ENCODE results near the gene PPP2R5C. TPM values are rescaled to one million over a fixed set of nuclear protein-coding genes. Genes with fewer than 3 reads are reported as not detected.

PPP2R5C gene
- total RNA-seq, 1 experiment from 2014 or later, result 89.9 TPM

GRCh38 chr14:101790232-101790631, 28.7 kb downstream of the PPP2R5C start:
- Mint-ChIP-seq H3K4me3 (no peak overlapping the region), H3K4me1 (no peaks in the 10 kb centered on the region), H3K27ac (no peak overlapping the region), H3K36me3 (no peaks in the 10 kb centered on the region), H3K27me3 (ENCODE audit: low read depth) (no peaks in the 10 kb centered on the region; the same call in 1 of the 2 replicates), H3K9me3 (no peaks in the 10 kb centered on the region)
- CTCF ChIA-PET, result interaction anchor here (1.9 kb wide), 1 partner anchor 19 kb away, joined by 6 read pairs; no protein-coding TSS in a partner anchor
- DNase-seq (ENCODE audit: low spot score) (no peak), ATAC-seq (no peak)
- POLR2A ChIA-PET, result interaction anchor here (0.5 kb wide), 1 partner anchor 168 kb away, joined by 5 read pairs; no protein-coding TSS in a partner anchor
- no peak for TF ChIP-seq SMAD4 (CRISPR knock-in tag; IDR thresholded peaks at IDR 0.05)
- TF ChIP-seq, protein P1, sequence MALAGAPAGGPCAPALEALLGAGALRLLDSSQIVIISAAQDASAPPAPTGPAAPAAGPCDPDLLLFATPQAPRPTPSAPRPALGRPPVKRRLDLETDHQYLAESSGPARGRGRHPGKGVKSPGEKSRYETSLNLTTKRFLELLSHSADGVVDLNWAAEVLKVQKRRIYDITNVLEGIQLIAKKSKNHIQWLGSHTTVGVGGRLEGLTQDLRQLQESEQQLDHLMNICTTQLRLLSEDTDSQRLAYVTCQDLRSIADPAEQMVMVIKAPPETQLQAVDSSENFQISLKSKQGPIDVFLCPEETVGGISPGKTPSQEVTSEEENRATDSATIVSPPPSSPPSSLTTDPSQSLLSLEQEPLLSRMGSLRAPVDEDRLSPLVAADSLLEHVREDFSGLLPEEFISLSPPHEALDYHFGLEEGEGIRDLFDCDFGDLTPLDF (CRISPR knock-in tag; IDR thresholded peaks at IDR 0.05), result no peak
- TF ChIP-seq, protein P2, sequence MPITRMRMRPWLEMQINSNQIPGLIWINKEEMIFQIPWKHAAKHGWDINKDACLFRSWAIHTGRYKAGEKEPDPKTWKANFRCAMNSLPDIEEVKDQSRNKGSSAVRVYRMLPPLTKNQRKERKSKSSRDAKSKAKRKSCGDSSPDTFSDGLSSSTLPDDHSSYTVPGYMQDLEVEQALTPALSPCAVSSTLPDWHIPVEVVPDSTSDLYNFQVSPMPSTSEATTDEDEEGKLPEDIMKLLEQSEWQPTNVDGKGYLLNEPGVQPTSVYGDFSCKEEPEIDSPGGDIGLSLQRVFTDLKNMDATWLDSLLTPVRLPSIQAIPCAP (CRISPR knock-in tag; IDR thresholded peaks at IDR 0.05), result no peak
- TF ChIP-seq ZNF671 (CRISPR knock-in tag; IDR thresholded peaks at IDR 0.05), result no peak
- TF ChIP-seq HMGA2 (CRISPR knock-in tag; IDR thresholded peaks at IDR 0.05), result no peak
- no peak for TF ChIP-seq ZNF396 (CRISPR knock-in tag; IDR thresholded peaks at IDR 0.05; ENCODE audit: borderline replicate concordance)
- TF ChIP-seq SOX15 (CRISPR knock-in tag; IDR thresholded peaks at IDR 0.05), result no peak
- no peak for TF ChIP-seq RORB (CRISPR knock-in tag; IDR thresholded peaks at IDR 0.05)
- TF ChIP-seq KAT7 (CRISPR knock-in tag; IDR thresholded peaks at IDR 0.05; ENCODE audit: borderline replicate concordance), result no peak
- TF ChIP-seq, protein P3, sequence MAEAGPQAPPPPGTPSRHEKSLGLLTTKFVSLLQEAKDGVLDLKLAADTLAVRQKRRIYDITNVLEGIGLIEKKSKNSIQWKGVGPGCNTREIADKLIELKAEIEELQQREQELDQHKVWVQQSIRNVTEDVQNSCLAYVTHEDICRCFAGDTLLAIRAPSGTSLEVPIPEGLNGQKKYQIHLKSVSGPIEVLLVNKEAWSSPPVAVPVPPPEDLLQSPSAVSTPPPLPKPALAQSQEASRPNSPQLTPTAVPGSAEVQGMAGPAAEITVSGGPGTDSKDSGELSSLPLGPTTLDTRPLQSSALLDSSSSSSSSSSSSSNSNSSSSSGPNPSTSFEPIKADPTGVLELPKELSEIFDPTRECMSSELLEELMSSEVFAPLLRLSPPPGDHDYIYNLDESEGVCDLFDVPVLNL (CRISPR knock-in tag; IDR thresholded peaks at IDR 0.05; ENCODE audit: borderline replicate concordance, low read depth), result no peak
- no peak for TF ChIP-seq ATF3 (CRISPR knock-in tag; conservative IDR thresholded peaks at IDR 0.05)
- TF ChIP-seq CBFB (CRISPR knock-in tag; IDR thresholded peaks at IDR 0.05; ENCODE audit: low read depth), result no peak
- no peak for TF ChIP-seq ZBTB21 (CRISPR knock-in tag; IDR thresholded peaks at IDR 0.05; ENCODE audit: borderline replicate concordance)
- TF ChIP-seq ATF1 (CRISPR knock-in tag; IDR thresholded peaks at IDR 0.05), result no peak
- no peak for TF ChIP-seq FOXP4 (CRISPR knock-in tag; IDR thresholded peaks at IDR 0.05)
- TF ChIP-seq PRRX2 (CRISPR knock-in tag; IDR thresholded peaks at IDR 0.05), result no peak

DNA sequence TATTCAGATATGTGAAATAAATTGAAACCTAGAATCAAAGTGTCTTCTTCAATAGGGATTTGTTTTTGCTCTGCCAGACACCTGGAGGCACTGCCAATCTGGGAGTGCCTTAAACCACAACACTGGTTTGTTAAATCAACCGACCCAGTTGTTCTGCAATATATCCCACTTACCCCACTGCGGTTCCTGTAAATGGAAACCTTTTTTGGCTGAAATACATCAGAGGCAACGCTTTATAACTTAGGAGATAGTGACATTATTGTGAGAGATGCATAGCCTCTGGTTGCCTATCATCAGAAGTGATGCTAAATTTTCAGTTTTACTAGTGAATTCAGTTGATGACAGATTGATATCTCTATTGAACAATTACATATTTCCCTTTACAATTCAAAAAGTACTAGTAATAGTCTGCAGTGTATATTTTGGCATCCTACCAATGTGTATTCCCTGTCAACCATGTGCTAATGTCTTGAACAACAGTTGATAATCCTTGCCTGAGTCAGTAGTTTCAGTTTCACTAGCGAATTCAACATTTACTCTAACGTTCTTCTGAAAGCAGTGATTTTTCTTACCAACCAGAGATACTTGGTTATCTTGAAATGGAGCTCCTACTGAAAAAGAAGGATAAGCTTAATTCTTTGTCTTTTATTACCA, 30.5 kb downstream of the PPP2R5C start:
- no peak for ATAC-seq
- DNase-seq (ENCODE audit: low spot score), result no peak
- POLR2A ChIA-PET, result no interaction called here
- Mint-ChIP-seq H3K27me3 (ENCODE audit: low read depth) (no peaks in the 10 kb centered on the region), H3K4me3 (no peak overlapping the region), H3K36me3 (no peaks in the 10 kb centered on the region), H3K4me1 (no peaks in the 10 kb centered on the region), H3K9me3 (no peaks in the 10 kb centered on the region), H3K27ac (no peak overlapping the region)
- CTCF ChIA-PET, result interaction anchor here (1.0 to 1.9 kb wide), 2 partner anchors 16 to 21 kb away, joined by 3 to 6 read pairs; no protein-coding TSS in a partner anchor
- TF ChIP-seq EMX1 (CRISPR knock-in tag; IDR thresholded peaks at IDR 0.05) (no peak), ZNF317 (CRISPR knock-in tag; IDR thresholded peaks at IDR 0.05; ENCODE audit: borderline replicate concordance, low read depth) (no peak), SMAD3 (CRISPR knock-in tag; IDR thresholded peaks at IDR 0.05; ENCODE audit: borderline replicate concordance) (no peak), TEAD1 (CRISPR knock-in tag; IDR thresholded peaks at IDR 0.05) (no peak), CDX4 (CRISPR knock-in tag; IDR thresholded peaks at IDR 0.05; ENCODE audit: borderline replicate concordance) (no peak), FOXK1 (CRISPR knock-in tag; IDR thresholded peaks at IDR 0.05) (no peak), FOXP4 (CRISPR knock-in tag; IDR thresholded peaks at IDR 0.05) (no peak), HMGA2 (CRISPR knock-in tag; IDR thresholded peaks at IDR 0.05) (no peak), SP1 (CRISPR knock-in tag; conservative IDR thresholded peaks at IDR 0.05) (no peak), OVOL2 (CRISPR knock-in tag; IDR thresholded peaks at IDR 0.05; ENCODE audit: borderline replicate concordance) (no peak), ZNF121 (CRISPR knock-in tag; IDR thresholded peaks at IDR 0.05) (no peak), ZMAT4 (CRISPR knock-in tag; IDR thresholded peaks at IDR 0.05) (no peak)
- TF ChIP-seq, protein P1 (CRISPR knock-in tag; IDR thresholded peaks at IDR 0.05), result no peak

All from WTC11 (cell line).